Uterine smooth muscle cell (primary cell): ENCODE data around the gene EDDM13. TPM values are rescaled to one million over a fixed set of nuclear protein-coding genes. Genes with fewer than 3 reads are reported as not detected.

Experiments
- total RNA-seq: library from RNA; depleted of rRNA; stranded (reverse); fragments of >200 nt; gene quantifications from 2 replicates; pipeline ENCODE4 v1.2.3, GENCODE V29; 2014

Gene EDDM13, protein sequence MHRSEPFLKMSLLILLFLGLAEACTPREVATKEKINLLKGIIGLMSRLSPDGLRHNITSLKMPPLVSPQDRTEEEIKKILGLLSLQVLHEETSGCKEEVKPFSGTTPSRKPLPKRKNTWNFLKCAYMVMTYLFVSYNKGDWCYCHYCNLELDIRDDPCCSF
- total RNA-seq = not detected in 2 replicates

DNA sequence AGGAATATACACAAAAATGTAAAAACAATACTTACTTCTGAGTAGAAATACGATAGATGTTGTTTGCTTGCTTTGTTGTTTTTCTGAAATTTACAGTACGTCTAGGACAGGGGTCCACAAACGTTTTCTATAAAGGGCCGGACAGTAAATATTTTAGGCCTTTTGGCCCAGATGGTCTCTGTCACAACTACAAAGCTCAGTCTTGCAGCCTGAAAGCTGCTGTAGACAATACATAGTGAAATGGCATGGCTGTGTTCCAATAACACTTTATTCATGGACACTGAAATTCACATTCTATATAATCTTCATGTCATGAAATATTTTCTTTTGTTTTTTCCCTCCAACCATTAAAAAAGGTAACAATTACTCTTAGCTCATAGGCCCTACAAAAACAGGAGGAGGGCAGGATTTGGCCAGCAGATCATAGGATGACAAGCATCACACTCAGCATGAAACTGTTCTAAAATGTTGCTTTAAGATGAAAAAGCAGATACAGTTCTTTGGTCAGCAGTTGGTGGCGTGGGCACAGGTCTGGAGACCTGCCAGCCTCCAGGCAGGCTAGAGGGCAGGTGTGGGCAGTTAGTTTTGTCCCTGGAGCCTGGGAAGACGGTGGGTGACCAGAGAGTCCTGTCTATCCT, at the start of gene EDDM13:
EDDM13 (plus strand) TSS at position 588 of the 638 bp plus-strand sequence. CDS start 87 bp downstream, outside the sequence.

DNA sequence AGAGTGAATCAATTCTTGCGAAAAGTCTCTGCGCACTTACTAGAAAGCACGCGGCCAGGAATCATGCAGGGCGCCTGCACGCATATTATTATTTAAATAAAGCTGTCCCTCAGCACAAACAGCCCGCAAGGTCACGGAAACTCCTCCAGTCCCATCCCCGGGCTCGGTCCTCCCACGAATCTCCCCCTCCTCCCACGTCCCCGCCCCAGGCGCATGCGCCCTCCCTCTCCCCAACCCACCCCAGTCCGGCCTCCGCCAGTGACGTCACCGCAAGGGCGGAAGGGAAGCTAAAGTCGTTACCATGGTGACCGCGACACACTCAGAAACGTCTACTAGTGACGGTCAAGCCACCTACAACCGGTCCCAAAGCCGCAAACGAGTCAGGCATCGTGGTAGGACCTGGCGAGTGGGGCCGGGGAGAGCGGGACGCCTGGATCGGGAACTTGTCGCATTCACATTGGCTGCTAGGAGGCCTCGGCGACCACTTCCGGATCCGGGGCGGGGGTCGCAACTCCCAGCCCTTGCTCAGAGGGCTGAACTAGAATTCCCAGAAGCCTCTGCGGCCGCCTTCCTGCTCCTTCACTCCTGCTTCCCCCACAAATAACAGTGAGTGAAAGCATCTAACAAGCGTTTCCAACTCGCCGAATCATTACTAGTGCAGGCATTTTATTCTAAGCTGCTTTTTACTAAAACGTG, 42.0 kb downstream of the EDDM13 start, which contains the start of gene ZSCAN5A:
ZSCAN5A (minus strand) TSS at position 459 of the 696 bp plus-strand sequence. CDS start 89,793 bp downstream, outside the sequence.

Other genes with a start within 250 kb of the EDDM13 start
- 20.2 and 30.2 TPM in 2 replicates for gene ZNF787, start 151.5 kb upstream of the EDDM13 start, total RNA-seq
- gene ZNF444, start 131.5 kb upstream of the EDDM13 start, total RNA-seq = 12.9 and 13.9 TPM in 2 replicates
- not detected in 2 replicates for gene GALP, start 96.7 kb upstream of the EDDM13 start, total RNA-seq
- not detected in 2 replicates for gene ZSCAN5B, start 75.0 kb upstream of the EDDM13 start, total RNA-seq
- under 0.01 TPM in 1 of 2 replicates, not detected in the other for gene ZSCAN5C, start 70.5 kb upstream of the EDDM13 start, total RNA-seq
- gene ZSCAN5A, start 42.1 kb downstream of the EDDM13 start, total RNA-seq = 5.1 and 5.9 TPM in 2 replicates
- 1.00 and 2.5 TPM in 2 replicates for gene ZNF582, start 120.8 kb downstream of the EDDM13 start, total RNA-seq
- gene ZNF583, start 131.6 kb downstream of the EDDM13 start, total RNA-seq = 5.8 and 7.7 TPM in 2 replicates
- 1.8 and 5.5 TPM in 2 replicates for gene ZNF667, start 204.6 kb downstream of the EDDM13 start, total RNA-seq
- 2.3 and 4.4 TPM in 2 replicates for gene ZNF471, start 235.1 kb downstream of the EDDM13 start, total RNA-seq